Peyer's patch (tissue), 4 donors: Measurements from ENCODE around the gene TMCC1. TPM values are rescaled to one million over a fixed set of nuclear protein-coding genes. Genes with fewer than 3 reads are reported as not detected.

Experiments used
- DNase-seq, 3 donors: peaks; one replicate each; pipeline ENCODE4 v3.0.0-alpha.2; 2017 to 2019
- H3K27ac ChIP-seq, 4 donors: fragments of 200-600 bp; sonication (generic); one replicate each; pipeline ENCODE4 v1.5.1; 2016 to 2019
- H3K27me3 ChIP-seq, 2 donors: fragments of 200-600 bp; sonication (generic); one replicate each; pipeline ENCODE4 v1.5.1; 2019
- H3K36me3 ChIP-seq, 3 donors: fragments of 200-600 bp; sonication (generic); one replicate each; pipeline ENCODE4 v1.5.1; 2016 to 2019
- H3K4me1 ChIP-seq, 4 donors: fragments of 200-600 bp; sonication (generic); one replicate each; pipeline ENCODE4 v1.5.1; 2016 to 2019
- H3K4me3 ChIP-seq, 4 donors: fragments of 200-600 bp; sonication (generic); 1 replicate in 3 of 4; 2 replicates in 1 of 4; pipeline ENCODE4 v1.5.1; 2016 to 2019; ENCODE audit warnings: mild to moderate bottlenecking in 1 of 4
- H3K9me3 ChIP-seq, 4 donors: fragments of 200-600 bp; sonication (generic); one replicate each; pipeline ENCODE4 v1.5.1; 2016 to 2019; ENCODE audit warnings: mild to moderate bottlenecking in 1 of 4
- POLR2A ChIP-seq, 2 donors: fragments of 450-650 bp; IDR thresholded peaks; one replicate each; pipeline ENCODE4 v1.5.1; 2017; ENCODE audit warnings: antibody characterized with exemption in 2 of 2, mild to moderate bottlenecking in 2 of 2, moderate library complexity in 2 of 2
- total RNA-seq, 4 donors: library from RNA; depleted of rRNA; stranded (reverse); fragments of >200 nt; gene quantifications; one replicate each; pipeline ENCODE4 v1.1.0, GENCODE V29; 2016
- TF ChIP-seq, protein P1 (sequence below), 6 experiments: fragments of 450-650 bp in 4 of 6; fragments of 200-600 bp in 2 of 6; sonication (generic) in 1 of 6; IDR thresholded peaks; one replicate each; pipeline ENCODE4 v1.5.1; 2017 to 2019; ENCODE audit warnings: antibody characterized with exemption in 6 of 6, mild to moderate bottlenecking in 3 of 6, moderate library complexity in 1 of 6

TMCC1 gene
- total RNA-seq, 4 donors from 2014 or later: 12.9 to 33.1 (median 23.7) TPM

DNA sequence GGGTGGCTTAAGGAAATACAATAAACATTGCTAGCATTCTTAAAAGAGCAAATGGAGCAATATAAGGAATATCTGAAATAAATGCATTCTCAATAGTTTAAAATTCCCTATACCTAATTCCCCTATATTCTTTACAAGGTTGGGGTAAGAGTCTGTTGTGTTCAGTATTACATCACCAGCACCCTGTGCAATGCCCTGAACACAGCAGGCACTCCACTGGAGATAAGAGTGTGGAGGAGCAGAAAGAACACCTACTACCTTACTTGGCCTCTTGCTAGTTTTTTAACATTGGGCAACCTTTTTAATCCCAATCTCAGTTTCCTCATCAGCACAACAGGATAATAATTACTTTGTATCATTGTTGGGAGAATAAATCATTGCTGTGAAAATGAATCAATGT is 146.9 kb downstream of the TMCC1 start:
- DNase-seq: no peak
- Histone ChIP-seq H3K4me1 (no peaks in the 10 kb centered on the region), H3K4me3 (no peak overlapping the region), H3K27me3 (no peaks in the 10 kb centered on the region), H3K9me3 (no peaks in the 10 kb centered on the region), H3K36me3 (no peaks in the 10 kb centered on the region), H3K27ac (no peak overlapping the region)
- TF ChIP-seq POLR2A (IDR thresholded peaks at IDR 0.05): no peak
- TF ChIP-seq, protein P1, sequence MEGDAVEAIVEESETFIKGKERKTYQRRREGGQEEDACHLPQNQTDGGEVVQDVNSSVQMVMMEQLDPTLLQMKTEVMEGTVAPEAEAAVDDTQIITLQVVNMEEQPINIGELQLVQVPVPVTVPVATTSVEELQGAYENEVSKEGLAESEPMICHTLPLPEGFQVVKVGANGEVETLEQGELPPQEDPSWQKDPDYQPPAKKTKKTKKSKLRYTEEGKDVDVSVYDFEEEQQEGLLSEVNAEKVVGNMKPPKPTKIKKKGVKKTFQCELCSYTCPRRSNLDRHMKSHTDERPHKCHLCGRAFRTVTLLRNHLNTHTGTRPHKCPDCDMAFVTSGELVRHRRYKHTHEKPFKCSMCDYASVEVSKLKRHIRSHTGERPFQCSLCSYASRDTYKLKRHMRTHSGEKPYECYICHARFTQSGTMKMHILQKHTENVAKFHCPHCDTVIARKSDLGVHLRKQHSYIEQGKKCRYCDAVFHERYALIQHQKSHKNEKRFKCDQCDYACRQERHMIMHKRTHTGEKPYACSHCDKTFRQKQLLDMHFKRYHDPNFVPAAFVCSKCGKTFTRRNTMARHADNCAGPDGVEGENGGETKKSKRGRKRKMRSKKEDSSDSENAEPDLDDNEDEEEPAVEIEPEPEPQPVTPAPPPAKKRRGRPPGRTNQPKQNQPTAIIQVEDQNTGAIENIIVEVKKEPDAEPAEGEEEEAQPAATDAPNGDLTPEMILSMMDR (IDR thresholded peaks at IDR 0.05): no peak

DNA sequence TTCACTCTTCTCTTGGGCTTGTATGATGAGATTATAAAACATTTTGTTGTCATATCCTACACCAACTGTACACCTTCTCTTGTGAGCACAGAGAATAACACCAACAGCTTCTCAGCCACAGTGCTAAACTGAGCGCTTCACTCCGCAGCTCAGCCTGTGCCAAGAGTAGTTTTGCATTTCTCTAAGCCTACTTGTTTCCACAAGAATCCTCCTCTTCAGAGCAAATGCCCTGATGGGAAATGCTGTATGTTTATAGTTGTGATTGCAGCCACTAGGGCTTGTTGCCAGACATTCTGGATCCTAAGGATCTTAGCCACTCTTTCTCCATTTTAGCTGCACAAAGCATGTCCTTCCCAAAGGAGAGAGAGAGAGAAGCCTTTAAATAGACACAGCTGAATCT is 148.3 kb downstream of the TMCC1 start:
- TF ChIP-seq, protein P1 (IDR thresholded peaks at IDR 0.05): no peak
- no peaks in the 10 kb centered on the region for H3K36me3 ChIP-seq
- DNase-seq: no peak
- no peaks in the 10 kb centered on the region for H3K4me1 ChIP-seq
- no peak overlapping the region for H3K4me3 ChIP-seq
- H3K9me3 ChIP-seq: no peaks in the 10 kb centered on the region
- no peak overlapping the region for H3K27ac ChIP-seq
- no peaks in the 10 kb centered on the region for H3K27me3 ChIP-seq

DNA sequence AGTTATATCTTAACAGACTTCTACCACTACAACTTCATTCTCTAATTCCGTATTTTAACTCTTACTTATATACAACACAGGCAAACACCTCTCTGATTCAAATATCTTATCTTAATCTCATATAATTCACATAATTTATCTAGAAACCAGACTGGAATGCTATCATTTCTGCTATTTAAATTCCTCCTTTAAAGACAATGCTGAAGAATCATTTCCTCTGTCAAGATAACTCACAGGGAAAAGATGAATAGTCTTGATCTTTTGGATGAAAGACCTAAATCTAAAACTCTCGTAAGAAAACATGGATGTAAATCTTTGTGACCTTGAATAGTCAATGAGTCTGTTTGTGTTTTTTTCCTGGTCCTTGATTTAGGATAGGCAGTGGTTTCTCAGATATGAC is 151.7 kb downstream of the TMCC1 start:
- H3K4me1 ChIP-seq: peaks cover 0 to 3% (median 0%) of the 10 kb centered on the region in 4 donors
- TF ChIP-seq POLR2A (IDR thresholded peaks at IDR 0.05): no peak
- TF ChIP-seq, protein P1 (IDR thresholded peaks at IDR 0.05): no peak
- DNase-seq: no peak
- no peak overlapping the region for H3K27ac ChIP-seq
- no peak overlapping the region for H3K4me3 ChIP-seq
- no peaks in the 10 kb centered on the region for H3K9me3 ChIP-seq
- no peaks in the 10 kb centered on the region for H3K27me3 ChIP-seq
- no peaks in the 10 kb centered on the region for H3K36me3 ChIP-seq

DNA sequence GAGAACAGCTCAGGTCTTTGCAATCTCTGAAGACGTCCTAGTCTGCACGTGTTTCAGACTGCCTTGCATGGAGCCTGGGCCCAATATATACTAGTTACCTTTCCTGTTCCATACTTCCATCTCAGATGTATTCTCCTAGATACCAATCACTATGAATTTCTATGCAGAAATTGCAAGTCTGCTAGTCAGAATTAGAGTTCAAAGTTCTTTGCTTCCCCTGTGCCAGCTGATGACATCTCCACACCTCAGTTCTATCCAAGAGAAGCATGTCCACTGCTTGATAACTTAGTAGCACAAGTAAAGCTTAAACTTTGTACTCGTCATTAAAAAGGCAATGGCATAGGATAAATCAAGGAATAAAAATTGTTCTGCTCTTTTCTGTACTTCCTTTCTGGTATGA is 153.4 kb downstream of the TMCC1 start:
- peaks cover 0 to 3% (median 0%) of the 10 kb centered on the region in 4 donors for H3K4me1 ChIP-seq
- H3K9me3 ChIP-seq: no peaks in the 10 kb centered on the region
- no peak overlapping the region for H3K4me3 ChIP-seq
- no peaks in the 10 kb centered on the region for H3K36me3 ChIP-seq
- TF ChIP-seq, protein P1 (IDR thresholded peaks at IDR 0.05): no peak
- no peak for TF ChIP-seq POLR2A (IDR thresholded peaks at IDR 0.05)
- no peak for DNase-seq
- no peaks in the 10 kb centered on the region for H3K27me3 ChIP-seq
- H3K27ac ChIP-seq: no peak overlapping the region

GRCh38 chr3:129739634-129740033 is 153.9 kb downstream of the TMCC1 start:
- Histone ChIP-seq H3K4me3 (no peak overlapping the region), H3K9me3 (no peaks in the 10 kb centered on the region), H3K36me3 (no peaks in the 10 kb centered on the region), H3K27me3 (no peaks in the 10 kb centered on the region), H3K27ac (no peak overlapping the region), H3K4me1 (peaks cover 0 to 3% (median 0%) of the 10 kb centered on the region in 4 donors)
- TF ChIP-seq POLR2A (IDR thresholded peaks at IDR 0.05): no peak
- TF ChIP-seq, protein P1 (IDR thresholded peaks at IDR 0.05): no peak
- DNase-seq: no peak

DNA sequence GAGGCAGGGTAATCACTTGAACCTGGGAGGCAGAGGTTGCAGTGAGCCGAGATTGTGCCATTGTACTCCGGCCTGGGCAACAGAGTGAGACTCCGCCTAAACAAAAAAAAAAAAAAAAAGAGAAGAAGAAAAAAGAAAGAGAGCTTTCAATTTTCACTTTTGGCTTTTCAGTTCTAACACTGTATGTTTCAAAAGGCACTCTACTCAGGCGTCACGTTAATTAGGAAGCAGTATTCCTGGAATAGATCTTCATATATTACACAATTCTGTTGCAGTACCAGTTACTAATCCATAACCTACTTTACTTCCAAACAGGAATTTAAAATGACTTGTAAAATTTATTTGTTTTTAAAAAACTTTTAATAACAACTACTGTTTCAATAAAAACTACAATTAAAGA is 155.3 kb downstream of the TMCC1 start:
- no peak overlapping the region for H3K4me3 ChIP-seq
- H3K27ac ChIP-seq: no peak overlapping the region
- no peak for TF ChIP-seq POLR2A (IDR thresholded peaks at IDR 0.05)
- TF ChIP-seq, protein P1 (IDR thresholded peaks at IDR 0.05): no peak
- peaks cover 0 to 3% (median 0%) of the 10 kb centered on the region in 4 donors for H3K4me1 ChIP-seq
- no peaks in the 10 kb centered on the region for H3K36me3 ChIP-seq
- H3K27me3 ChIP-seq: no peaks in the 10 kb centered on the region
- no peaks in the 10 kb centered on the region for H3K9me3 ChIP-seq
- no peak for DNase-seq
